HEK293T (cell line): ENCODE results near the gene PIP5K1C.
A peak's percentile ranks its signal among the peaks of the same experiment; 100 is the strongest.

Source experiments
- CTCF ChIA-PET: fragments of 350-600 bp; formaldehyde crosslinking; extraction: SDS; loops from one replicate; lab custom pipeline; 2021; ENCODE audit warnings: antibody characterized with exemption, inconsistent platforms; lab: Yijun Ruan, JAX
- POLR2A ChIA-PET: fragments of 350-600 bp; formaldehyde crosslinking; extraction: SDS; loops from one replicate; lab custom pipeline; 2020; ENCODE audit warnings: antibody characterized with exemption, inconsistent platforms; lab: Yijun Ruan, JAX
- DNase-seq: peaks from one replicate; pipeline ENCODE4 v3.0.0; 2012; ENCODE audit warnings: mixed read lengths; ENCODE audit errors: extremely low spot score
- ARNT ChIP-seq: fragments of 450-650 bp; IDR thresholded peaks from 2 replicates; pipeline ENCODE4 v1.6.1; 2017; ENCODE audit warnings: mild to moderate bottlenecking
- BHLHE40 ChIP-seq: fragments of 450-650 bp; IDR thresholded peaks from 2 replicates; pipeline ENCODE4 v1.6.1; 2016; ENCODE audit warnings: mild to moderate bottlenecking, moderate library complexity, borderline replicate concordance
- CTBP1 ChIP-seq: fragments of 450-650 bp; IDR thresholded peaks from 2 replicates; pipeline ENCODE4 v1.6.1; 2016; ENCODE audit warnings: borderline replicate concordance
- ELF4 ChIP-seq: fragments of 450-650 bp; IDR thresholded peaks from 2 replicates; pipeline ENCODE4 v1.6.1; 2017; ENCODE audit warnings: antibody characterized with exemption
- FOXA1 ChIP-seq: fragments of 450-650 bp; IDR thresholded peaks from 2 replicates; pipeline ENCODE4 v1.6.1; 2016; ENCODE audit warnings: mild to moderate bottlenecking
- FOXK2 ChIP-seq: fragments of 450-650 bp; IDR thresholded peaks from 2 replicates; pipeline ENCODE4 v1.6.1; 2016; ENCODE audit warnings: mild to moderate bottlenecking
- FOXM1 ChIP-seq: fragments of 450-650 bp; IDR thresholded peaks from 2 replicates; pipeline ENCODE4 v1.6.1; 2017; ENCODE audit warnings: mild to moderate bottlenecking, borderline replicate concordance
- HDGF ChIP-seq: fragments of 450-650 bp; IDR thresholded peaks from 2 replicates; pipeline ENCODE4 v1.6.1; 2017; ENCODE audit warnings: antibody characterized with exemption, borderline replicate concordance
- L3MBTL2 ChIP-seq: fragments of 450-650 bp; conservative IDR thresholded peaks from 2 replicates; pipeline ENCODE4 v1.6.1; 2016; ENCODE audit warnings: mild to moderate bottlenecking
- LEF1 ChIP-seq: fragments of 450-650 bp; IDR thresholded peaks from 2 replicates; pipeline ENCODE4 v1.6.1; 2017; ENCODE audit warnings: mild to moderate bottlenecking, borderline replicate concordance
- NFRKB ChIP-seq: fragments of 450-650 bp; IDR thresholded peaks from 2 replicates; pipeline ENCODE4 v1.6.1; 2016; ENCODE audit warnings: mild to moderate bottlenecking, moderate library complexity
- PKNOX1 ChIP-seq: fragments of 450-650 bp; IDR thresholded peaks from 2 replicates; pipeline ENCODE4 v1.6.1; 2016
- SP1 ChIP-seq: fragments of 450-650 bp; IDR thresholded peaks from 2 replicates; pipeline ENCODE4 v1.6.1; 2017
- SUZ12 ChIP-seq: fragments of 450-650 bp; IDR thresholded peaks from 2 replicates; pipeline ENCODE4 v1.6.1; 2016; ENCODE audit warnings: mild to moderate bottlenecking
- TARDBP ChIP-seq: fragments of 450-650 bp; IDR thresholded peaks from 2 replicates; pipeline ENCODE4 v1.6.1; 2016
- ZNF384 ChIP-seq: fragments of 450-650 bp; IDR thresholded peaks from 2 replicates; pipeline ENCODE4 v1.6.1; 2016

The PIP5K1C gene

GRCh38 chr19:3620145-3620816 is 80.0 kb downstream of the PIP5K1C start:
- TF ChIP-seq HDGF (no peak), LEF1 (no peak), BHLHE40 (no peak), PKNOX1 (no peak)
- CTCF ChIA-PET, result interaction anchor here (0.6 kb wide), 1 partner anchor 82 kb away, joined by 3 read pairs; no protein-coding TSS in a partner anchor
- POLR2A ChIA-PET, result interaction anchor here (1.2 kb wide), 1 partner anchor 63 kb away, joined by 4 read pairs; the partner anchor contains the start of gene MFSD12
- DNase-seq, result no peak

- ChIA-PET CTCF (interaction anchor here (0.6 kb wide), 1 partner anchor 511 kb away, joined by 3 read pairs; no protein-coding TSS in a partner anchor), POLR2A (interaction anchor here (1.2 kb wide), 1 partner anchor 62 kb away, joined by 4 read pairs; the partner anchor contains the start of gene MFSD12)
- DNase-seq, result no peak
- TF ChIP-seq TARDBP (no peak), ARNT (no peak), L3MBTL2 (no peak), NFRKB (no peak), FOXK2 (no peak), ELF4 (no peak), LEF1 (no peak), PKNOX1 (no peak), CTBP1 (no peak), SUZ12 (no peak), ZNF384 (no peak), SP1 (no peak)
Observed at GRCh38 chr19:3619631-3620012, 80.6 kb downstream of the PIP5K1C start.

- CTCF ChIA-PET, result interaction anchor here (0.6 to 1.1 kb wide), 2 partner anchors 11 to 512 kb away, joined by 3 to 8 read pairs; no protein-coding TSS in a partner anchor
- TF ChIP-seq L3MBTL2 (no peak), SUZ12 (no peak), ARNT (no peak), TARDBP (no peak), SP1 (no peak), CTBP1 (no peak), FOXA1 (no peak), PKNOX1 (no peak), BHLHE40 (no peak), FOXK2 (no peak), NFRKB (no peak), ZNF384 (no peak), ELF4 (no peak), HDGF (no peak), FOXM1 (no peak), LEF1 (no peak)
- DNase-seq, result no peak
- POLR2A ChIA-PET, result interaction anchor here (1.2 kb wide), 1 partner anchor 61 kb away, joined by 4 read pairs; the partner anchor contains the start of gene MFSD12
Observed at GRCh38 chr19:3618811-3619630, 81.2 kb downstream of the PIP5K1C start.

GRCh38 chr19:3618144-3618810 is 82.0 kb downstream of the PIP5K1C start:
- ChIA-PET CTCF (interaction anchor here (1.1 kb wide), 1 partner anchor 10 kb away, joined by 8 read pairs; no protein-coding TSS in a partner anchor), POLR2A (no interaction called here)
- DNase-seq, result peak; percentile 79
- no peak for TF ChIP-seq PKNOX1
- no peak for TF ChIP-seq FOXA1
- no peak for TF ChIP-seq LEF1
- no peak for TF ChIP-seq ZNF384
- TF ChIP-seq ELF4, result no peak
- no peak for TF ChIP-seq L3MBTL2
- TF ChIP-seq SUZ12, result no peak
- TF ChIP-seq TARDBP, result no peak
- TF ChIP-seq SP1, result no peak
- TF ChIP-seq HDGF, result no peak
- no peak for TF ChIP-seq BHLHE40
- TF ChIP-seq NFRKB, result no peak
- TF ChIP-seq FOXK2, result no peak
- no peak for TF ChIP-seq CTBP1
- TF ChIP-seq ARNT, result no peak
- no peak for TF ChIP-seq FOXM1

GRCh38 chr19:3617463-3617862 is 82.8 kb downstream of the PIP5K1C start:
- DNase-seq, result no peak
- TF ChIP-seq HDGF, result no peak
- no peak for TF ChIP-seq TARDBP
- TF ChIP-seq SUZ12, result no peak
- no peak for TF ChIP-seq ZNF384
- TF ChIP-seq SP1, result no peak
- TF ChIP-seq ELF4, result no peak
- no peak for TF ChIP-seq FOXK2
- no peak for TF ChIP-seq ARNT
- no peak for TF ChIP-seq FOXM1
- TF ChIP-seq PKNOX1, result no peak
- no peak for TF ChIP-seq BHLHE40
- no peak for TF ChIP-seq FOXA1
- TF ChIP-seq NFRKB, result no peak
- TF ChIP-seq CTBP1, result no peak
- TF ChIP-seq LEF1, result no peak
- TF ChIP-seq L3MBTL2, result no peak
- ChIA-PET CTCF (no interaction called here), POLR2A (no interaction called here)
